Ramos (cell line): ENCODE data around the gene ADCY7.

ENCODE experiments used
- in situ Hi-C: fragments of 300-500 bp; cut with MboI; formaldehyde crosslinking; loops from one replicate; pipeline ENCODE4 v1.14.3; 2022; ENCODE audit warnings: low sequenced_read_pairs; ENCODE audit not compliant: unreplicated experiment

Gene ADCY7

DNA sequence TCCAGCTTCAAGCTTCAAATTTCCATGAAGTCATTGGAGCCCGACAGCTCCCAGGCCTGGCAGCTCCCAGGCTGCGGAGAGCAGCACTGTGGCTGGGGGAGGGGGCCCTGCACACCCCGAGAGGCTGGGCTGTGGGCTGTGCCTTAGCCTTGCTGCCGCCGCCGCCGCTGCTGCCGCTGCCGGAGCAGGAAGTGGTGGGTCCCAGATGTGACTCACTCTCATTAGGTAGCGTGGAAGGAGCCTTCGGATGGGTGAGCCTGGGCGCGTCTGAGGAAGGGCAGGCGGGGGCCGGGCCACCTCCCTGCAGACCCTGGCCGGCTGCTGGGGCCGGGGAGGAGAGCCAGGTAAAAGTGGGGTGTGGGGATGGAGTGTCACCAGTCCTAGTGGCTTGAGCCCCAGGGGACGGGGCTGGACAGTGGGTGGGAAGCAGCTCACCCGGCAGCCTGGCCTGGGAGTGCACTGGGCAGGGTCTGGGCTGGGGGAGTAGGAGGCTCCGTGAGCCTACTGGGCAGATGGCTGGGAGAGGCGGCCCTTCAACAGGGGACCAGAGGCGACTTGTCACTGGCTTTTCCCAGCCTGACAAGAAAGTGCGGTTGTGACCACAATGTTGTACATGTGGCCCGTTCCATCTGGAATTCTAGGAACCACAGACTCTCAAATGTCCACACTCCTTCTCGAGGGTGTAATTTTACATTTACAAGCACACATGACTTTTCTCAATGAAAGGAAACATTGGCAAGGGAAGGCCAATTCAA, at the start of gene ADCY7:
ADCY7 (plus strand) TSS at position 215 of the 755 bp plus-strand sequence. CDS start 21,629 bp downstream, outside the sequence.
- in situ Hi-C loops: no loop called here

DNA sequence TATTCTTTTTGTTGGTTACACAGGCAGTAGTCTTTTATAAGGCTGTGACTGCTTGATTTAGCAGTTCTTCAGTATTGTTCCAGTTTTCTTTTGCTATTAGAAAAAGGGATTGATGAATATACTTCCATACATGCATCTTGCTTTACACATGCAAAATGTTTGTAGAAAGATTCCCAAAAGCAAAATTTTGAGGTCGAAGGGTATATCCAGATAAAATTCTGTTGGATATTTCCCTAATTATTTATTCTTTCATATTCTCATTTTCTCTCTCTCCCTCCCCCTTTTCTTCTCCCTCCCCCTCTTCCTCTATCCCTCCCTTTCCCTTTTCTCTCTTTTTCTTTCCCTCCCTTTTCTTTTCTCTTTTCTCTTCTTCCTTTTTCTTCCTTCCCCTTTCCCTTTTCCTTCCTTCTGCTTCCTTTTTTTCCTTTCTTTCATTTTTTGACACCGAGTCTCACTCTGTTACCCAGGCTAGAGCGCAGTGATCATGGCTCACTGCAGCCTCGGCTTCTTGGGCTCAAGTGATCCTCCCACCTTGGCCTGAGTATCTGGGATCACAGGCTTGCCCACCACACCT, 46.9 kb upstream of the ADCY7 start:
- in situ Hi-C loops: loop anchor here (10.0 kb wide), 2 partner anchors 135 to 195 kb away; partner anchors contain the start of gene CNEP1R1

DNA sequence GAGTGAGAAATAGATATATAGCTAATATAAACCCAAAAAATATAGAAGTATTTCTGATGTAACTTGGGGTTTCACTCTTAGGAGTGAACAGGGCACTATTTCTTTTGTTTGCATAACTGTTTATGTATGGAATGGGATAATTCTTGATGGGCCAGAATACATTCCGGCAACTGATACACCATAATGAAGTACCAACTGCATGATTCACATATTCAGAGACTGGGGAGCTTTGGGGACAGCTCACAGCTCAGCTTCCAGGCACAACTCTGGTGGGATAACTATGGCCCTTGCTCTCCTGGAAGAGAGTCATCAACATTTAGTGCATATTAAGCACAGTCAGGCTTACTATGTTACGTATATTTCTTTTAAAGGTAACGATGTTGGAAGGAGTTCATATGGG, 42.1 kb upstream of the ADCY7 start:
- in situ Hi-C loops: no loop called here

DNA sequence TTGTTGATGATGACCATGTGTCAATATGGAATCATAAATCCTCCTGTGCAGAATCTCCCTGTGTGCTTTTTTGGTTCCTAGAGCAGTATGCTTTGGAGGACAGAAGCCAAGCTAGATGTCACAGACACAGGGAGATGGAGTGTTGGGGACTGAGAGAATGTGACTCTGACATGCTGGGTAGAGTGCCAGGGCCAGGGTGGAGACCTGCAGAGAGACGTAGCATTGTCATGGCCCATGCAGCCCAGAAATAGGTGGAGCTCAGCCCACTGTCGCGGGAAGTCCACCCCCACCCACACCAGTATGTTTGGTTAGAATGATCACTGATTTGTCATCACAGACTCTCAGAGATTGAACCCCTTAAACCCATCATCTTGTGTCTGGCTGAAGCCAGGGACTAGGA, 39.2 kb upstream of the ADCY7 start:
- in situ Hi-C loops: loop anchor here (25.0 kb wide), 1 partner anchor 435 kb away; no protein-coding TSS in a partner anchor

DNA sequence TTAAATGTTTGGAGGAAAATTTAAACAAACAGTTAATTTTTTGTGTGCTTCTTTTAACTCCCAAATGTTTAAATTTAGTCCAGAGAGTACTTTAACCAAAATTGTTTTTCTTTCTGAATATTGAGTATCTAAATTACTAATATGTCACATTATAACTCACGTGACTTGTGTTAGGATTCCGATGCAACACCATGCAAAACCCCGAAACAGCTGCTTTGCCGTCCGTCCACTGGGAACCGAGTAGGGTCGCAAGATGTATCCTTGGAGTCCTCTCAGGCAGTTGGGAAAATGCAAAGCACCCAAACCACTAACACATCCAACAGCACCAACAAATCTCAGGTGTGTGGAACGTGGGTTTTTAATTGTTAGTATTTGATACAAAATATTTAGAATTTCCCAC, 38.7 kb upstream of the ADCY7 start:
- in situ Hi-C loops: loop anchor here (25.0 kb wide), 1 partner anchor 435 kb away; no protein-coding TSS in a partner anchor

DNA sequence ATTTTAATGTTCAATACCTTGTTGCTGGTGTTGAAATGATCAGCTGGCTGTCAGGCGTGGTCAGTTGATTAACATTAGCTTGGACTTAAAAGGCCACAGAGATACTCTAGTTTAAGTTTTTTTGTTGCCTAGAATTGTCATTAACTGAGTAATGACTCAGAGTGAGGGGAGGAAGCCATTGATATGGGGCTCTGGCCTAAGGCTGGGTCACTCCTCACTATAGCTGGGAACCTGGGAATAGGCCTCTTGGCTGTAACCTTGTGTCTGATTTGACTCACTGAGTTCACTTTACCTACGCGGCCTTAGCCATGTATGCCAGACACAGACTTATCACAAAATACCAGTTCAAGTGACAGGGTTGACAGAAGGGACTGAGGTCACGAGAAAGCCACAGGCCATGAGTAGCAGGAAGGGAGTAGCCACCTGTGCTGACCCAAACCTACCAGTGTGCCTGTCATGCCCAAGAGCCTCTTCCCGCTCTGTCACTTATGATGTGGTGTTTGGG, 37.9 kb upstream of the ADCY7 start:
- in situ Hi-C loops: loop anchor here (25.0 kb wide), 1 partner anchor 434 kb away; no protein-coding TSS in a partner anchor

DNA sequence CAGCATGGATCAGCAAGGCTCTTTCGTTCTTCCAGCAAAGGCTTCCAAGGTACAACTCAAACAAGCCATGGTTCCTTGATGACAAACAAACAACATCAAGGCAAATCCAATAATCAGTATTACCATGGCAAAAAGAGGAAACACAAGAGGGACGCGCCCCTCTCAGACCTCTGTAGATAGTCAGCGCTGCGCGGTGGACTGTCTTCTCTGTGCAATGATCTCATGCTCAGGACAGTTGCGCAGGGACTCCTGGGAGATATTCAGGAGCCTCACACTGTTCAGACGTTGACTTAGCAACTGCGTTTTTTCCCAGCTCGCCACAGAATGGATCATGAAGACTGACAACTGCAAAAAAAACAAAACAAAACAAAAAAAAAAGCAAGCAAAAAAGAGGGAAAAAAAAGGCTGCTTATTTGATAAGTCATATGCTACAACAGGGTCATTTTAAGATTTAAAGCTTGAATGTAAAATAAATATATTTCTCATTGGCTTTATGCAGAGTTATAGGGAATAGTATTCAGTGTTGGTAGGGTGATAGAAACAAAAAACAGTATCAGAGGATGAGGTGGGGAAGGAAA, 37.1 kb upstream of the ADCY7 start:
- in situ Hi-C loops: loop anchor here (25.0 kb wide), 1 partner anchor 433 kb away; no protein-coding TSS in a partner anchor

DNA sequence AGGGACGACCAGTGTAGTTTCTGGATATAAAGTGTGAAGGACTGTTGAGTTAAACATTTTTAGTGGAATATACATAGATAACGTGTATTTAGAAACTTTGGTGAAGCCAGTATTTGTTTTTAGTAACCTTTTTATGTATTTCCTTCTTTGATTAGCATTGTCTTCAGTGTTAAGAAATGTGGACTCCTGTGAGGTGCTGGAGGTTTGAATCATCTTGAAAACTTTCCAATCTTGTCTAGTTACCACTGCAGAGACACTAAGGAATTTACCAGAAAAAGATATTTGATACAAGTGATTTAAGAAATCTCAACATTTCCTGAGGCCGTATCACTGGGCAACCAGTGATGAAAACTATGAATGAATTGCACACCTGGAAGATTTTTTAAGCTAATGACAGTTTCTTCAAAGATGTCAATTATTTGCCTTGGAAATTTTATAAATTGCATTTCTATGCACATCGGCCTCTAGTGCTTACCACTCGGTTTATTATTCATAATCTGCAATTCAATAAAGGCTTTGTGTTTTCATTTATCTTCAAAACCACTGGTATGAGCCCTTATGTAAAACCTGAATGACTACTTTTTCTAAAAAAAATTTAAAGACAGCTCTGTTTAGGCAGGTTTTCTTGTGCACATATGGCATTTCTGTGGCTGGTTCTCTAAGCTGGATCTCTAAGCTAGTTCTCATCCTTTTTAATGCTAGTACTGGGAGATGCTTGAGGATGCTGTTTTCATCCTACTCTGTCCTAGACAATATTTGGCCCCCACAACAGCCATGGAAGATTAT, 31.4 kb upstream of the ADCY7 start:
- in situ Hi-C loops: loop anchor here (5.0 to 25.0 kb wide), 2 partner anchors 47 to 427 kb away; no protein-coding TSS in a partner anchor

DNA sequence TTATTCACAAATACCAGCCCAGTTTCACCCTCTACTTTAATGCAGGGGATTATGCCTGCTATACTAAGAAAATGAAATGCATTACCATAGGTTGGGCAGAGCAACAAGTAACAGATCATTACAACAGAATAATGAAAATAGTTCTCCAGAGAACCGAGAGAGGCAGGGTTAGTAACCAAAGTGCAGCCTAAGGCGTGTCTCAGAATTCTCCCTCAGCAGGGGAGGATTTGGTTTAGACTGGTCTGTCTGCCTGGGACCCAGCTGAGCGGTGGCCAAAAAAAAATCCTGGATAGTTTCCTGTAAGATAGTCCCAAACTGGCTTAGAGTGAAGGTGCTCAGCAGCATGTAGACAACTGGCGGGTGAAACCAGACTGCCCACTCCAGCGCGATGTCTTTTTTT, 30.8 kb upstream of the ADCY7 start:
- in situ Hi-C loops: loop anchor here (25.0 kb wide), 1 partner anchor 427 kb away; no protein-coding TSS in a partner anchor

DNA sequence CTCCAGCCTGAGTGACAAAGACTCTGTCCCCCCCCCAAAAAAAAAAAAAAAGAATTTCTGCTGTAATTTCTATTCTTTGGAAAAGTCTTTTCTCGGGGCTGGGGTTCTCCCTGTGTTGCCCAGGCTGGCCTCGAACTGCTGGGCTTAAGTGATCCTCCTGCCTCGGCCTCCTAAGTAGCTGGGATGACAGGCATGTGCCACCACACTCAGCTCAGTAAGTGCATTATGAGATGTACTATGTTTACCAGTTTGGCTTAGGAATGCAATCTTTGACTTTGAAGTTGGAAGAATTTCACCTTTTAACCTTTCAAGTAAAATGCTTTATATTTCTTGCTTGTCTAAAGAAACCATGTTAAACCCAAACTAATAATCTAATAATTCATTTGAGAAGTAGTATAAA, 28.0 kb upstream of the ADCY7 start:
- in situ Hi-C loops: loop anchor here (25.0 kb wide), 1 partner anchor 424 kb away; no protein-coding TSS in a partner anchor

DNA sequence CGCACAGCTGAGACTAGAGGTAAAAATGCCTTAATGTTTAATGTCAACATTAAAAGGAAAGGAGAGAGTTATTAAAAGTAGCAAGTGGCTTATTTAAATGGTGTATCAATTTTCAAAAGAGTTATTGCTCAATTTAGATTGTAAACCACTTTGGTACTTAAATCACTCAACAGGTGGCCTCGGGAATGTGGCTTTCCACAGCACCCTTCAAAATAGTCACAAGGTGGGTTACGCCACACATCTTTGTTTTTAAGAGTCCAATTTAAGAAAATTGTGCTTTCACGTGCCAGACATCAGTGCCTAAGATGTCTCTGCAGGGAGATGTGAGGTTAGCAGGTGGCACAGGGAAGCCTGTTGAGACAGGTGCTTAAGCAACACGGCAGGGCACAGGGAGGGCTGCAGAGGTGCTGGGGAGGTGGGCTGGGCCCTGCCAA, 27.5 kb upstream of the ADCY7 start:
- in situ Hi-C loops: loop anchor here (25.0 kb wide), 1 partner anchor 423 kb away; no protein-coding TSS in a partner anchor

DNA sequence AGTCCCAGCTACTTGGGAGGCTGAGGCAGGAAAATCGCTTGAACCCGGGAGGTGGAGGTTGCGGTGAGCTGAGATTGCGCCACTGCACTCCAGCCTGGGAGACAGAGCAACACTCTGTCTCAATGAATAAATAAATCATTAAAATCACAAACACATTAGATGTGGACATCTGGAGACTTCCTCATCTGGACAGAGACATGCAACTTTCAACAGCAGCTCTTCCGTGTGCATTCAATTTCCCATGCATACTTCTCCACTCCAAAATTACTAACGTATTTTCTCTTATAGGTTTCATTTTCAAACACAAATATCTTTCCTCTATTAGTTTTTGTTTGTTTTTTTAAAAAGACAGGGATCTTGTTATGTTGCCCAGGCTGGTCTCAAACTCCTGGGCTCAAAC, 23.3 kb upstream of the ADCY7 start:
- in situ Hi-C loops: loop anchor here (25.0 kb wide), 1 partner anchor 419 kb away; no protein-coding TSS in a partner anchor

DNA sequence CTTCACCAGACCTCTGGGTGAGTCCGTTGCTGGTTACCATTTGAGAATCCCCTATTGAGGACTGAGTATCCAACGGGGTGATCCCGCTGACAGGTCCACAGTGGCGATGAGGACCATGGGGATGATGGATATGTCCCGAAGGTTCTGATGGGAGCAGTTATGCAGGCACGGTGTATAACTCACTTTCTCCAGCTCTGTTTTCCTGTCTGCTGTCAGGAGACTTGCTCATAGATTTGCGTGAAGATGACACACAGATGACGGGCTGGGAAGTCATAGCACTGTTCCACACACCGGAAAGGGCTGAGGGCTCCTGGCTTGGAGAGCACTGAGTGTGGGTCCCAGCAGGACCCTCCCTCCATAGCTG, 22.2 kb upstream of the ADCY7 start:
- in situ Hi-C loops: loop anchor here (25.0 kb wide), 1 partner anchor 418 kb away; no protein-coding TSS in a partner anchor

DNA sequence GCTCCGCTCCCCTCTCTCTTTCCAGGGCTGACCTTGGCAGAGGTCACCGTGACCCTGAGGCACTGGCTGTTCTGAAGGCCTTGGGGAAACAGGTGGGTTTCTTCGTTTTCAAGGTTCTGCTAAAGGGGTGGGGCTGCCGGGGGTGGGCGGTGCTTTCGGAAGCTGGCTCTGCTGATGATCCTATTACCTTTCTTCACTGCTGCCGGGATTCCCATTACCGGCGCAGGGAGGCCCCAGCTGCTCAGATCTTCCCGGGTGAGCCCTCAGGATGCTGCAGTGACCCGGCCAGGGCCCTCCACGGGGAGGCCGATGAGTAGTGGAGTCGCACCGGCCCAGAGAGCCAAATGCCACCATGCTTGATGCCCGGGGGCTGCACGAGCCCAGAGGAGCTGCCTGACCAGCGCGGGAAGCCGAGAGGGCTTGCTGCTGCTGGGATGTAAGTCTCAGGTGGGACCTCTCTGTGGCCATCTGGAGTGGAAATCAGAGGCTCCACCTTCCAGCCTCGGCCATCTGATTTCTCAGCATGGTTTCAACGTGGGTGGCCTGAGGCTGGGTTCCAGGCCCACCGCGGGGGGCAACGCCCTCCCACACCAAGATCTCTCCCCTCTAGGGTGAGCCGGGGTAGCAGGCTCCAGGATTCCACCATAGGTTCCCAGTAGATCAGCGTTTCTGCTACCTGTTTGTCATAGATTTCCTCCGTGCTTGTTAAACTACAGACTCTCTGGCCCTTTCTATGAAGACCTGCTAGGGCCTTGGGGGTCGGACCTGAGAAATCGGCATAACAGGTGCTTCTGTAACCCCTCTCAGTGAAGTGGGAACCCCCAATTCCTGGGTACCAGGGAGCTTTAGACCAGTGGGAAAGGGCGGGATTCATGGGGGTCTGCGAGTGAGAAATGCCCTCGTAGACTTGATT, 21.6 kb upstream of the ADCY7 start:
- in situ Hi-C loops: loop anchor here (25.0 kb wide), 1 partner anchor 418 kb away; no protein-coding TSS in a partner anchor

DNA sequence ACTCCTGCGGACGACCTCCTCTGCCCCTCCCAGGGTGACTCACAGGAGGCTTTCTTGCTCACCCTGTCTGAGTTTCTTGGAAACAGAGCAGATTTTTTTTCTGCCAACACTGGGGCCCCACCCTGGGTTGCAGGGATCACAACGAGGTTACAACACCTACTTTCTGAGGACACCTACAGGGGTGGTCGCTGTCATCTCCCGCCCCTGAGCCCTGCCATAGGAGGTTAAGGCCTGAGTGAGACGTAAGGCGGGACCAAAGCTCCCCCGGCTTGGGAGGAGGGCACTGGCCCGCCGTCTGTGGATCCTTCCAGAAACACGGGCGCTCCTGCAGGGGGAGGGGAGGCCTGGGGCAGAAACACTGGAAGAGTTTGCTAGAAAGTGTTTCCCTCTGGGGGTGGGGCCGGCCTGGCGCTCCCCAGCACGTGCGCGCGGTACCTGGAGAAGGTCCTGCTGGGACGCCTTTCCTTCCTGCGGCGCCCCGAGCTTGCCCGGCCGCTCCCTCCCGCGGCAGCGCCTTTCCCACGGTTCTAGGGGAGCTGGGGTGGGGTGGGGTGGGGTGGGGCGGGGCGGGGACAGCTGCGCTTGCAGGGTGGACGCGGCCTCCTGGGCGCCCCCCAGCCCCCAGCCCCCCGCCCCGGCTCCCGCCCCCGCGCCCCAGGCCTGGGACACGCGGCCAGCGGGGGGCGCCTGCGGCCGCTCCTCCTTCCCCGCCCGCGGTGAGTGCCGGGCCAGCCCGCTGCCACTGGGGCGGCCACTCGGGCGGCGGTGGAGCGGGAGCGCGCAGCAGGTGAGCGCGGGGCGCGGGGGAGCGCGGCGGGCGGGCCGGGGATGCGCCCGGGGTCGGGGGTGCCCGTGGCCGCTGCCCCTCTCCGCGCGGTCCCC, 20.7 kb upstream of the ADCY7 start:
- in situ Hi-C loops: loop anchor here (25.0 kb wide), 1 partner anchor 417 kb away; no protein-coding TSS in a partner anchor

DNA sequence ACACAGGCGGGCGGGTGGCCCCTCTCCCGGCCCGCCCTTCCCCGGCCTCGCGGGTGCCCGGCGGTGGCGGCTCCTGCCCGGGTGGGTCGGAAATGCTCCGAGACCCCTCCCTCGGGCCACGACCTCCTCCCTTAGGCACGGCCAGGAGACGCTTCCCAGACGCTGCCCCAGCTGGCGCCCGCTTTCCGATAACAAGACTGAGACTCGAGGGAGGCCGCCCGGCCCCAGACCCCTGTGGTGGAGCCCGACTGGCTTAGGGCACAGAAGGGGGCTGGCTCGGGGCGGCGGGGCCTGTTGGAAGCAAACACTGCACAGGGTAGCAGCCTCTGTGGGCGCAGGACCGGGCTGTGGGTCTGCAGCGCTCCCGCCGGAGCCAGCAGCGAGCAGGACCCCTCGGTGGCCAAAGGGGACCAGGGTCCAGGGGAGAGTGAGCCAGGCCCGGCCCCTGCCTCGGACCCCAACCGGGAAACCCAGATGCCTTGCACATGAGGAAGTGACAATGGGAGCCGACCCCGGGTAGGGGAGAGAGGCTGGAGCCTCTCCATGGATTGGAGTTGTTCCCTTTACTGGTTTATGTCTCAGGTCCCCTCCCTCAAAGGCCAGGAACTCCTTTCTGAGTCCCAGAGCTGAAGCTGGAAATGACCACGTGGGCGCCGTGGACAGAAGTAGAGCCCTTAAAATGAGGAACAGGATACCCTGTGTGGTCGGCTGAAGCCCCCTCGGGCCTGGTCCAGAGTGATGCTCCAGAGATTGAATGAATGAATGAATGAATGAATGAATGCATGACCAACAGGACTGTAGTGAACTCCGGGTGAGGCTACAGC, 19.8 kb upstream of the ADCY7 start:
- in situ Hi-C loops: loop anchor here (25.0 kb wide), 1 partner anchor 416 kb away; no protein-coding TSS in a partner anchor
